ENCODE data around the gene HDDC3. TPM values are rescaled to one million over a fixed set of nuclear protein-coding genes. Genes with fewer than 3 reads are reported as not detected.

Gene HDDC3
- total RNA-seq, 1 experiment from 2014 or later: 13.3 TPM

DNA sequence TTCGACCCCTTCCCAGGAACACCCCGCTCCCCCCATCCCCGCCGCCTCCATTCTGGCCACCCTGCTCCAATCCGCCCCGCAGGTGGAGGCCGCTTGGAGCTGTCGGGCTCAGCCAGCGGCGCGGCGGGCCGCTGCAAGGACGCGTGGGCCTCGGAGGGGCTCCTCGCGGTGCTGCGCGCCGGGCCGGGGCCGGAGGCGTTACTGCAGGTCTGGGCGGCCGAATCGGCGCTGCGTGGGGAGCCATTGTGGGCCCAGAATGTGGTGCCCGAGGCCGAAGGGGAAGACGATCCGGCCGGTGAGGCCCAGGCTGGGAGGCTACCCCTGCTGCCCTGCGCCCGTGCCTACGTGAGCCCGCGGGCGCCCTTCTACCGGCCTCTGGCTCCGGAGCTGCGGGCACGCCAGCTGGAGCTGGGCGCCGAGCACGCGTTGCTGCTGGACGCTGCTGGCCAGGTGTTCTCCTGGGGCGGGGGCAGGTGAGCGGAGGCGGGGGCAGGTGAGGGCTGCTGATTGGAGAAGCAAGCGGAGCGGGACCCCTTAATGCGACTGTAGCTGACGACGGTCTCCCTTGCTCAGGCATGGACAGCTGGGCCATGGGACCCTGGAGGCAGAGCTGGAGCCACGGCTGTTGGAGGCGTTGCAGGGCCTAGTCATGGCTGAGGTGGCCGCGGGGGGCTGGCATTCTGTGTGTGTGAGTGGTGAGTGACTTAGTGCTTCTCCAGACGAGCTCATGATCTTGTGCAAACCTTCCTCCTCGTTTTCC is 24.9 kb upstream of the HDDC3 start:
- no peak overlapping the region for H4K8ac ChIP-seq (replicated peaks; ENCODE audit: insufficient read length, low read depth, low read length)
- WGBS (ENCODE audit: extremely low coverage, insufficient read length, low lambda C conversion rate): no CpG with 5 or more reads among the region's 63 CpGs
- H3K79me1 ChIP-seq (ENCODE audit: insufficient read depth, low read depth, low read length, poor library complexity, severe bottlenecking): no peaks in the 10 kb centered on the region
- H2BK20ac ChIP-seq (ENCODE audit: low read depth, low read length, poor library complexity, severe bottlenecking): no peak overlapping the region
- H2BK120ac ChIP-seq (ENCODE audit: low read depth, low read length, poor library complexity, severe bottlenecking): no peak overlapping the region
- Mint-ChIP-seq H3K36me3 (ENCODE audit: insufficient read depth in 1 of 3, low read depth in 3 of 3) (peaks cover 14 to 48% (median 44%) of the 10 kb centered on the region in 3 experiments), H3K9me3 (no peaks in the 10 kb centered on the region), H3K27ac (peak overlapping the region in 1 of 3 experiments; percentile 61; a peak in 1 of 7 replicates), H3K4me1 (peaks cover 15 to 16% of the 10 kb centered on the region in 2 experiments), H3K27me3 (ENCODE audit: low read depth) (no peaks in the 10 kb centered on the region), H3K4me3 (peak overlapping the region; percentile 77 to 80)
- TF ChIP-seq, protein P1, sequence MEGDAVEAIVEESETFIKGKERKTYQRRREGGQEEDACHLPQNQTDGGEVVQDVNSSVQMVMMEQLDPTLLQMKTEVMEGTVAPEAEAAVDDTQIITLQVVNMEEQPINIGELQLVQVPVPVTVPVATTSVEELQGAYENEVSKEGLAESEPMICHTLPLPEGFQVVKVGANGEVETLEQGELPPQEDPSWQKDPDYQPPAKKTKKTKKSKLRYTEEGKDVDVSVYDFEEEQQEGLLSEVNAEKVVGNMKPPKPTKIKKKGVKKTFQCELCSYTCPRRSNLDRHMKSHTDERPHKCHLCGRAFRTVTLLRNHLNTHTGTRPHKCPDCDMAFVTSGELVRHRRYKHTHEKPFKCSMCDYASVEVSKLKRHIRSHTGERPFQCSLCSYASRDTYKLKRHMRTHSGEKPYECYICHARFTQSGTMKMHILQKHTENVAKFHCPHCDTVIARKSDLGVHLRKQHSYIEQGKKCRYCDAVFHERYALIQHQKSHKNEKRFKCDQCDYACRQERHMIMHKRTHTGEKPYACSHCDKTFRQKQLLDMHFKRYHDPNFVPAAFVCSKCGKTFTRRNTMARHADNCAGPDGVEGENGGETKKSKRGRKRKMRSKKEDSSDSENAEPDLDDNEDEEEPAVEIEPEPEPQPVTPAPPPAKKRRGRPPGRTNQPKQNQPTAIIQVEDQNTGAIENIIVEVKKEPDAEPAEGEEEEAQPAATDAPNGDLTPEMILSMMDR (conservative IDR thresholded peaks at IDR 0.05): no peak
- H3K79me2 ChIP-seq (ENCODE audit: insufficient read depth, low read length): no peaks in the 10 kb centered on the region
- H3K27ac ChIP-seq (ENCODE audit: insufficient read length, low read depth, low read length): no peak overlapping the region
- no peak overlapping the region for H2AK5ac ChIP-seq (ENCODE audit: insufficient read length, low read length)
- H3T11ph ChIP-seq (ENCODE audit: low read length): no peak overlapping the region
- peak overlapping the region; percentile 62; the same call in 1 of the 2 replicates for H3K14ac ChIP-seq (ENCODE audit: insufficient read depth, low read length)
- H3K9me3 ChIP-seq (ENCODE audit: control insufficient read depth, low read depth, low read length): no peaks in the 10 kb centered on the region
- peaks cover 15% of the 10 kb centered on the region for H3K23me2 ChIP-seq (ENCODE audit: insufficient read length, low read depth, low read length, poor library complexity, severe bottlenecking)
- peak; percentile 64 for DNase-seq
- H3K4me1 ChIP-seq (ENCODE audit: insufficient read depth, low read length): peaks cover 7% of the 10 kb centered on the region; the same call in 1 of the 2 replicates
- no peak overlapping the region for H2BK5ac ChIP-seq (ENCODE audit: insufficient read length, low read length)
- H3K23ac ChIP-seq (ENCODE audit: insufficient read length, low read depth, low read length): no peak overlapping the region
- H4K5ac ChIP-seq (ENCODE audit: insufficient read length, low read depth, low read length): no peak overlapping the region
- H3K27me3 ChIP-seq (ENCODE audit: insufficient read depth, low read length): no peaks in the 10 kb centered on the region
- H2AFZ ChIP-seq (ENCODE audit: low read length): no peak overlapping the region
- peak overlapping the region; percentile 63 for H3K18ac ChIP-seq (ENCODE audit: insufficient read length, low read depth, low read length)
- H3K56ac ChIP-seq (ENCODE audit: insufficient read length, low read depth, low read length): no peak overlapping the region
- H4K20me1 ChIP-seq (ENCODE audit: control insufficient read depth, insufficient read depth, insufficient read length): peaks cover 3% of the 10 kb centered on the region
- H2BK12ac ChIP-seq (ENCODE audit: insufficient read length, low read depth, low read length): no peak overlapping the region
- no peak overlapping the region for H3K4ac ChIP-seq (ENCODE audit: low read depth, low read length)
- H4K91ac ChIP-seq (ENCODE audit: insufficient read length, low read depth, low read length): no peak overlapping the region
- peak overlapping the region; percentile 41 for H3K4me2 ChIP-seq (ENCODE audit: insufficient read depth, insufficient read length, low read length)
- no peak overlapping the region for H2BK15ac ChIP-seq (ENCODE audit: low read depth, low read length)
- no peak overlapping the region for H3K9ac ChIP-seq (ENCODE audit: extremely low read depth, insufficient read length, low read length)
